GM23338 (cell line): ENCODE measurements around the gene MORC4.

ENCODE experiments used
- CREB1 ChIP-seq: fragments of 250-450 bp; sonication (Bioruptor Pico); IDR thresholded peaks from 2 replicates; pipeline ENCODE4 v1.5.0; 2020; ENCODE audit warnings: low read depth, mild to moderate bottlenecking, moderate library complexity
- CTCF ChIP-seq, 2 experiments: fragments of 200-600 bp in 1 of 2; sonication (generic) in 1 of 2; conservative IDR thresholded peaks; 2 replicates each; pipeline versions ENCODE4 v1.5.1 to v1.6.1; 2016 to 2017; ENCODE audit warnings: antibody characterized with exemption in 2 of 2, low read depth in 2 of 2, mild to moderate bottlenecking in 2 of 2, moderate library complexity in 1 of 2
- ETS1 ChIP-seq: IDR thresholded peaks from 2 replicates; pipeline ENCODE4 v1.6.1; 2016; ENCODE audit warnings: antibody characterized with exemption
- EZH2 ChIP-seq: fragments of 200-600 bp; sonication (generic); IDR thresholded peaks from one replicate; pipeline ENCODE4 v1.8.0; 2017; ENCODE audit warnings: antibody characterized with exemption, mild to moderate bottlenecking, low read depth; ENCODE audit not compliant: unreplicated experiment
- EZH2phosphoT487 ChIP-seq: fragments of 200-600 bp; sonication (generic); IDR thresholded peaks from one replicate; pipeline ENCODE4 v1.8.1; 2018; ENCODE audit warnings: antibody characterized with exemption; ENCODE audit not compliant: unreplicated experiment
- JUNB ChIP-seq: IDR thresholded peaks from one replicate; pipeline ENCODE4 v1.6.1; 2016; ENCODE audit warnings: antibody characterized with exemption; ENCODE audit not compliant: unreplicated experiment
- NANOG ChIP-seq: IDR thresholded peaks from 2 replicates; pipeline ENCODE4 v1.6.1; 2016; ENCODE audit warnings: antibody characterized with exemption, borderline replicate concordance
- POLR2AphosphoS5 ChIP-seq: IDR thresholded peaks from 2 replicates; pipeline ENCODE4 v1.6.1; 2016; ENCODE audit warnings: antibody characterized with exemption, low read depth
- REST ChIP-seq: IDR thresholded peaks from one replicate; pipeline ENCODE4 v1.6.1; 2018; ENCODE audit warnings: antibody characterized with exemption; ENCODE audit not compliant: unreplicated experiment
- STAT1 ChIP-seq: IDR thresholded peaks from one replicate; pipeline ENCODE4 v1.6.1; 2016; ENCODE audit warnings: antibody characterized with exemption; ENCODE audit not compliant: unreplicated experiment
- ZNF114 ChIP-seq: fragments of 250-450 bp; sonication (Bioruptor Pico); IDR thresholded peaks from 2 replicates; pipeline ENCODE4 v1.5.0; 2020; ENCODE audit warnings: mild to moderate bottlenecking, moderate library complexity
- ZNF331 ChIP-seq: fragments of 250-450 bp; sonication (Bioruptor Pico); IDR thresholded peaks from 2 replicates; pipeline ENCODE4 v1.5.0; 2020; ENCODE audit warnings: low read depth, mild to moderate bottlenecking, moderate library complexity

GRCh38 chrX:107000013-107000515 lies at the start of gene MORC4:
- TF ChIP-seq CTCF (conservative IDR thresholded peaks at IDR 0.05; ENCODE audit: low read depth in 2 of 2) (no peak), EZH2 (no peak), REST (no peak), EZH2phosphoT487 (no peak), JUNB (no peak), POLR2AphosphoS5 (peak; percentile 55; the same call in 1 of the 2 replicates), STAT1 (no peak), CREB1 (CRISPR knock-in tag) (no peak), ZNF331 (CRISPR knock-in tag) (no peak), ETS1 (no peak), ZNF114 (CRISPR knock-in tag) (no peak), NANOG (no peak)
